GM18505 (cell line): ENCODE results near the gene CABCOCO1.
A peak's percentile ranks its signal among the peaks of the same experiment; 100 is the strongest.

ENCODE experiments used
- ATAC-seq: cut with Tn5 transposase; IDR thresholded peaks from one replicate; pipeline ENCODE4 v1.9.1; 2021; ENCODE audit not compliant: unreplicated experiment
- POLR2A ChIP-seq: IDR thresholded peaks from 4 replicates; pipeline ENCODE4 v1.6.1; 2011; ENCODE audit warnings: borderline replicate concordance; ENCODE audit not compliant: insufficient read depth, insufficient read length; ENCODE audit errors: extremely low read depth

Gene CABCOCO1

DNA sequence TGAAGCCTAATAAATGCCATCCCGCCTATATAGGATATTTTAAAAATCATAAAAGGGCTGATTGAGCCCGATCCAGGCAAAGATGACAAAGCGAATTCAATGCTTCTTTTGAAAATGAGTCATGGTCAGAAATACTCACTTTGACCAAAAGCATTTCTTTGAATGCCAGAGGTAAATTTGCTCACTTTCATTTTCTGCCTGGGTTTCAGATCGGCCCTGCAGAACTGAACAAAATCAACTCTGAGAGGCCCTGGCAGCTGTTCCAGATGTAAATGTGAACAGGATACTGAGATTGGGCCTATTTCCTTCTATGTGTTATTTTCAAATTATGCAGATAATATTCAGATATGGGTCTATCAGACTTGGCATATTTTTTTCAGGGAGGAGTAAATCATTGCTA lies 124.0 kb downstream of the CABCOCO1 start:
- peak; percentile 99 for ATAC-seq
- TF ChIP-seq POLR2A, result no peak

DNA sequence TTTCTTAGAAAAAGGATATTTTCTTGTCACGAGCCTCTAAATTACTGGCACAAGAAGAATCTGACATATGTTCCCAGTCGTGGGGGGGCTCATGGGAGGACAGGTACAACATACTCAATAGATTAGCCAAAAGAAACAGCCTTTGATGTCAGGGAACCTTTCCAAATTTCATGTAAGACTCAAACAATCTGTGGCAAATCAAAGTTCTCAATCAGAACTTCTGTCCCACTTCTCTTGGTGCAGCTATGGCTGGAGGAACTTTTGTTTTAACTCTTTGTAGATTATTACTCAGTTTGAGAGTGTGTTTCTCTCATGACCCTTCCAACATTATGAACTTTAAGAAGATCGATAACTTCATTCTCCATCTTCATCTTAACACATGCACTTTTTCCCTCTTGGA lies 124.4 kb downstream of the CABCOCO1 start:
- ATAC-seq, result no peak
- TF ChIP-seq POLR2A, result no peak

DNA sequence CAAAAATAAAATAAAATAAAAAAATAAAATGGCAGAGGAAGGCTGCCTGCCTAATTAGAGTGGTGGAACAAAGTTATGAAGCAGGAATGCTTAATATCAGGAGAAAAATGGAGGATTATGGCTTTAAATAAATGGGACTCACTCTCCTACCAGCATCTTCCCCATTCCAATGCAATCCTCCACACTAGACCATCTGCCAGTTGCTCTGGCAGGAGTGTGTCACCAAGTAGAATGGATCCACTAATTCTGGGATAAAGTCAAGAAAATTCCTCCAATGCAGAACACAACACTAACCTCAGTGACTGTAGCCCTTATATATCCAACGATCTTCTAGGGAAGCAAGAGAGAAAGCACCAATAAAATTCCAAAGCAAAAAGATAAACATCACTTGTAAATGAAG lies 126.3 kb downstream of the CABCOCO1 start:
- ATAC-seq, result no peak
- no peak for TF ChIP-seq POLR2A

DNA sequence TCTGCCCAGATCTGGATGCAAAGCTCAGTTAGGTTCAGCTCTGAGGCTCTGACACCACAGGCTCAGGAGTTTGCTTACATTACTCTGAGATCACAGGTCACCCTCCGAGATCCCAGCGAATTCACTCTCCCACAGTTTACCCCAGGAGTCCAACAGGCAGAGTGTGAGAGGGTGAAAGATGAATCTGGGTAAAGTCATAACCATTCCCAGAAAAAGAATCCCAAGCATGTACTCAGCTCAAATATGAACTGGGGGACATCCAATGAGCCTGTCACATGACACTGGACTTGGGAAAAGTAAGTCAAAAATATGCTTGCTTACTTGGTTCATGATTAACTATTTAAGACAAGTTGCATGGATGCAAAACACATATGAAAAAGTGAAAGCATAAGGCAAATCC lies 128.5 kb downstream of the CABCOCO1 start:
- no peak for TF ChIP-seq POLR2A
- no peak for ATAC-seq

DNA sequence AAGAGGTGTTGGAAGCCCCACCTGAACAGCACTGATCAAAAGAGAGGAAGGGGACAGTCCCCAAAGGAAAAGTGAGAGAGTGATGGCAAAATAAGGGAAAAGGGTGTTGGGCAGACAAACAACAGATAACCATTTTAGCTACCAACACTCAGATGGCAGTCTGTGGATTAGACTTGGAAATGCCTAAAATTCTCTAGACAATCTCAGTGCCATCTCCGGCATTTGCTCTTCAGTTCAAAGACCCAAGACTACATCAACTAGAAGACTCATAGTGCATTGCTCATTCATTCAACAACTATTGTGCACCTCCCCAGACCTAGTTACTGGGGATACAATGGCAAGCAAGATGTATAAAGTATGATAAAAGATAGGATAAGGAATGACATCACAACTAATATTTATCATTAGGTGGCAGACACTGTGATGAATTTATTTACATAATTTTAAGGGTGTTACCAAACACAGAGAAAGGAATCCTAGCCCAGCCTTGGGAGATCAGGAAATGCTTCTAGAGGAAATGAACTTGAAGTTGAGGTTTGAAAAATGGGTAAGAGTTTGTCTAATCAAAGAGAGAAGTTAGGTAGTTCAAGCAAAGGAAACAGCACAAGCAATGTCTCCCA lies 129.5 kb downstream of the CABCOCO1 start:
- no peak for TF ChIP-seq POLR2A
- no peak for ATAC-seq

DNA sequence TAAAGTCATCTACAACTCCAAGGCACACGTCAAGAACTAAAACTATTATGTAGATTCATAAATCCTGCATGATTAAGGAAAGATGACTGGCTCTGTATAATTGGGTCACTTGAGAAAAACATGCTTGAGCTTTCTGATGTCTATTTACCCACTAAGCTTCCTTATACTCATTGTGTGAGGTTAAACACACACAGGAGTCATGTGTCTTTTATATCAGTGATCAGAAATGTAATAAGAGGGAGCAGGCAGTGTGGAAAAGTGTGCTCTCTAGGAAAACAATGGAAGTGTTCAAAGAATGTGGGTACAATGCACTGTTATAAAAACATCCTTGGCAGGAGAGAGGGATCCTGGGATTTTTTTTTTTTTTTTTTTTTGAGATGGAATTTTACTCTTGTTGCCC lies 130.2 kb downstream of the CABCOCO1 start:
- ATAC-seq, result no peak
- TF ChIP-seq POLR2A, result no peak

DNA sequence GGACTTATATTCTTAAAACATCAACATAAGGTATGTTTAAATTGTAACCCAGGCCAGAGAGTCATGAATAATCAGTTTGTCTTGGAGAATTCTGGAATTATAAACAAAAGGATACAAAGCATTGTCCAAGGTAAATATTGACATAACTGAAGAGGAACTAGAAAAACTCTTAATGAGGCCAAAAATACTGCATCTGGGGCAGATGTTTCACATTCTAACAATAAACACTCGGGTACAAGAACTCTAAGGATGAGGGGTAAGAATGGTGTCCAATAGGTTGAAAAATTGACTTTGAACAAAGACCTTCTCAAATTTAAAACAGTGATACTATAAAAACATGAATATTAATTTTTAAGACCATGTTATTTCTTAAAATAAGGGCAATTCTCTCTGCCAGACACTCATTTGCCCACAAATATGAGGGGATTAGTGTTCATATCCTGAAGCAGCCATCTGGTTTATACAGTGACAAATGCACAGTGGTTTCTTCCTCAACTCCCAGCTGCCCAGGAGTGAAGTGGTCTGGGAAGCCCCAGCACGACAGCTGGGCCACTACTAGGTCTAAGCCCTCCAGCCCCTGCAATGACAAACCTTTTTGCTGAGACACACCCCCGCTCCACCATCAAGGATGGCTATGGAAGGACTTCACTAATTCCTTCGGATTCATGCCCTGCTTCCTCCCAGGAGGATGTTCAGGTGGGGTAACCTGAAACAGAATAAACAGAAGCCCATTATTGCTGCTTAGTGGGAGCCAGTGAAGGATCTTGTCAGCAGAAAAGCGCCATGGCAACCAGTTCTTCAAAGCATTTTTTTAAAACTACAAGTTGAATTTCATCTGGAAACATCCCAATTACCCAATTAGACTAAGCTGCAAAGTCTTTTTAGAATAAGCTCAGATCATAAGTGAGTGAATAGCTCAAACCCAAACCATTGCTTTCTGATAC lies 131.3 kb downstream of the CABCOCO1 start:
- no peak for TF ChIP-seq POLR2A
- ATAC-seq, result no peak

DNA sequence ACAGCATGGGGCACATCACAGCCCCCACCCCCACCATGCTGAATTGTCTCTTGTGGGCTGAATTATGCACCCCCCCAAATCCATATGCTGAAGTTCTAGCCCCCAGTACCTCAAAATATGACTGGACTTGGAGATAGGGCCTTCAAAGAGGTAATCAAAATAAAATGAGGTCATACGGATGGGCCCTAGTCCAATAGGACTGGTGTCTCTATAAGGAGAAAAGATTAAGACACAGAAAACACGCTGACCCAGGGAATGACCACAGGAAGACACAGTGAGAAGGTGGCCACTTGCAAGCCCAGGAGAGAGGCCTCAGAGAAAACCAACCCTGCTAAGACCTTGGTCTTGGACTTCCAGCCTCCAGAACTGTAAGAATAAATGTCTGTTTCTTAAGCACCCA lies 132.4 kb downstream of the CABCOCO1 start:
- no peak for TF ChIP-seq POLR2A
- no peak for ATAC-seq

DNA sequence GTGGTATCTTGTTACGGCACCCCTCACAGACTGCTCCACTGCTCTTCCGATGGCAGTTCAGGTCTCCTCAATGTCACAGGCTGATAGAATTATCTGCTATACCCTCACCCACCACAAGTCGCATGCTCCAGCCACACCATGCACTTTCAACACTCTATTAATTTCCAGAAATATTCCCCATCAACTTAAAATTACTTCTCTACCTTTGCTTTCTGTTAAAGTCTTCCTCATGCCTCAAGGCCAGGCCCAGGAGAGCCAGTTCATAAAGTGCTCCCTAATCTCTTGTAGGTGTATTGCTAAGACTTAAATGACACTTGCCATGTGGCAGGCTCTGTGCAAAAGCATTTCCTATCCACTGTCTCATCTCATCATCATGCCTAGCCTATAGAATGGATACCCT lies 132.8 kb downstream of the CABCOCO1 start:
- no peak for TF ChIP-seq POLR2A
- ATAC-seq, result peak; percentile 64

DNA sequence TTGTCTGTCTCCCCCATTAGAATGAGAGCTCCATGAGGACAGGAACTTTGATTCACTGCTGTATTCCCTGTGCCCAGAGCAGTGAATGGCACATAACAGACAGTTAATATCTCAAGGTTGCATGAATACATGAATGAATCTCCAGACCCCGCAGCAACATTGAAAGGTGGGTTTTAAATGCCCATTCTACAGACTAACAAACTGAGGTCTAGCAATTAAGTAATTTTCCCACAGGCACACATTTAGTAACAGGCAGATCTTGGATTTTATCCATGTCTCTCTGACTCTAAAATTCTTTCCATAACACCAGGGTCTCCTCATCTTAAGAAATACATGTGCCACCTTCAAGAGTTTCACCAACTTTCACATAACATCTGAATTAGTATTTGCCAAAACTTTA lies 134.1 kb downstream of the CABCOCO1 start:
- TF ChIP-seq POLR2A, result no peak
- no peak for ATAC-seq

DNA sequence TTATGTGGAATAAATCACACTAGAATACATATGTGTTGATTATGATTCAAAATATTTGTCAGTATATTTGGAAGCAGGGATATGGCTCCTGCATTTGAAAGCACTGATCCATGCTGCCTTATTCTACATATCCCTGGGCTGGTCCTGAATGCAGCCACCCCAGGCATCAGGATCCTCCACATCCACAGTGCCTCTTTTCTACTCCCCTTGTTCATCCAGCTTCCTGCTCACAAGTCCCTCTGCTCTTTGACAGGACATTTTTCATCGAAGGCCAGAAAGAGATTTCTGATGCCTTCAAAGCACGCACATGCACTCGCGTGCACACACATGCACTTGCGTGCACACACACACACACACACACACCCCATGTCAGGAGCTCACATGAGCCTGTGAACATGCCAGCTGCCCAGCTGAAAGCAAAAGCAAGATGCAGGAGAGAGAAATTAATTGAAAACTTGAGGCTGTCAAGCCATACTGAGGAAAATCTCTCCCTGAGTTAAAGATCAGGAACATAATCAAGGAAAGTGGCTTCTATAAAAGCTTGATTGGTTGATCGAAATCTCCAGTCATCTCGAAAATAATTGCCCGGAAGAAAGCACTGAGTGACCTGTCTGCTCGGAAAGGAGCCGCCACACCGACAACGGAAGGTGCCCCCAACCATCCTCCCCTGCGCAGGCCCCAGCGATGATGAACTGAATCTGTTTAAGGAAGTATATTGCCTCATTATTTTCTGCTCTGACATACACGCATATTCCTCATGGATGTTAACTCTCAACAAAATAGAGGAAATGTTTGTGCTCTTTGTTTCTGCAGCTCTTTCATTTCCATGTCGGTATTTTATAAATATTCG lies 134.8 kb downstream of the CABCOCO1 start:
- no peak for TF ChIP-seq POLR2A
- no peak for ATAC-seq

DNA sequence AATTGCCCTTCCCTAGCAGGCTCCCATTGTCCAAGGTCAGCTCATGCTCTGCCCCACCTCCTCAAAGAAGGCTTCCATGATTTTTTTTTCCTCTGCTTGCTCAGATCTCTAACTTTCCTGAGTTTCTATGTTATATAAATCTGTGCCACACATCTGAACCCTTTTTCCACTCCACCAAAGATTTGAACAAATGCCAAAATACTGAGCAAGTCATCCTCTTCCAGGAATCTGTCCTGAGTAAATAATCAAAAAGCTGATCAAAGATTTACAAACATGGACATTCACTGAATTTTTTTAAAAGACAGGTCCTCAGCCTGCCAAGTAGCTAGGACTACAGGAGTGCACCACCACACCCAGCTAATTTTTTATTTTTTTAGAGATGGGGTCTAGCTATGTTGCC lies 136.0 kb downstream of the CABCOCO1 start:
- ATAC-seq, result no peak
- no peak for TF ChIP-seq POLR2A

DNA sequence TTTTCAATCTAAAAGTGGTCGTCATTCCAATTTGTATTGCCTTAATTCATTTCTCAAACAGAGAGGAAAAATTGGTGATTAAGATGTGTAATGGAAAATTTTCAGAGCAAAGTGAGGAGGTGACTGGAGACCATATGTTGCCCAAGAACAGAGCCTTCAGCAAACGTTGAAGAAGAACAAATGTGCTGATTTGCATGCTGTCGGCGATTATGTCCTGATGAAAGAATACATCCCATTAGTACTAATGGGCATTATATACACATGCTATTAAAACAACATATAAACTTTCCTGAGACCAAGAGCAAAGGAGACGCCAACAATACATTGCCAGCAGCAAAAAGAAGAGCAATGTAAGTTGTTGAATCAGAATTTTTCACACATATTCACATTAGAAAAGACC lies 138.8 kb downstream of the CABCOCO1 start:
- no peak for ATAC-seq
- no peak for TF ChIP-seq POLR2A

DNA sequence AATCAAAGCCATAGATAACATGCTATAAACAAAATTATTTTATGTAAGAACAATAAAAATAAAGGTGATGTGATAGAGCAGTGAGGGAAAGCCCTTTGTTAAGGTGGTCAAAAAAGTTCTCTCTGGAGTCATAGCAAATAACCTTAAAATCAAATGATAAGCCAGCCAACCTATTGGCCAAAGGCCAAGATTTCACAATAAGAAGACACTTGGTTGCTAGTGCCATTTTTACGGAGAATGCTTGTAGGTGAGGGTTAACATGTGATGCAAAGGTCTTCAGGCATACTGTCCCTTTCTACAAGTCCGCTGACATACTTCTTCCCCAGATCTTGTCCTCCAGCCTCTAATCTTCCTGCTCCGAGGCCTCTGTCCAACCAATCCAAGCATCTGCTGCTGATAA lies 140.5 kb downstream of the CABCOCO1 start:
- no peak for ATAC-seq
- no peak for TF ChIP-seq POLR2A

DNA sequence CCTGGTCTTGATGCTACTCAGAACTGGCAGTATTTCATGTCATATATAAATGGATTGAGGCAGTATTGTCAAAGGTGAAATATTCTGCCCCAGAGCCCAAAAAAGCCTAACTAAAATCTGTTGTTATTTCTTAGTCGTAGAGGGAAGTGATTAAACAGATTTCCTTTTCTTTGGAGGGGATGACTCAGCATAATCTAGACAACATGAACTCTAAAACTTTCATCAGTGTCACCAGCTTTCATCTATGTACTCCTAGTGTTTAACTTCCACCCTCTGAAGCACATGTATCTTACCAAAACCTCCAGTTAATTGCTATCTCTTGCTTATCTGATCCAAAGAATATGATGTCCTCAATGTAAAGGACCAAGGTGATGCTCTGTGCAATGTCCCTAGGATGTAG lies 141.7 kb downstream of the CABCOCO1 start:
- no peak for TF ChIP-seq POLR2A
- ATAC-seq, result no peak
